ENCODE data around the gene RCVRN. TPM values are rescaled to one million over a fixed set of nuclear protein-coding genes. Genes with fewer than 3 reads are reported as not detected.

Gene RCVRN
- polyA plus RNA-seq (ENCODE audit: insufficient read length): 0.25 TPM

GRCh38 chr17:9905078-9905415, at the start of gene RCVRN:
Gene RCVRN (minus strand): TSS chr17:9905271. CDS start chr17:9905180, 91 bp downstream.
- DNase-seq (ENCODE audit: low read depth): no peak

- no peak for DNase-seq (ENCODE audit: low read depth)
Observed at GRCh38 chr17:9953492-9953891, 48.4 kb upstream of the RCVRN start.

DNA sequence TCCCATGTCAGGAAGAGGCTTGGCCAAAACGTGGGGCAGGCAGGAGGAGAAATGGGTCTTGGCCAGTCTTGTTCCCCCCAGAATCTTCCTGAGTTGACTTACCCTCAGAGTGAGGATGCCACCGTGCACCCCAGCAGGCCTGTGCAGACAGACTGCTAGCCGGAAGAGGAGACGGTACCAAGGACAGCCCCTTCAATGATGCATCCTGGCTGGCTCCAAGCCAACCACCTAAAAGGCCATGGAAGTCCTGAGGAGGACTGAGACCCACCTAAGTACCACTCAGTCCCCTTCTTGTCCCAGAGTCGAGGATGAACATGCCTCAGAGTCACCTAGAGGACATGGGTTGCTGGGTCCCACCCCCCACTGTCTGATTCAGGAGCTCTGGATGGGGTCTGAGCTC, 46.7 kb upstream of the RCVRN start:
- no peak for DNase-seq (ENCODE audit: low read depth)

DNA sequence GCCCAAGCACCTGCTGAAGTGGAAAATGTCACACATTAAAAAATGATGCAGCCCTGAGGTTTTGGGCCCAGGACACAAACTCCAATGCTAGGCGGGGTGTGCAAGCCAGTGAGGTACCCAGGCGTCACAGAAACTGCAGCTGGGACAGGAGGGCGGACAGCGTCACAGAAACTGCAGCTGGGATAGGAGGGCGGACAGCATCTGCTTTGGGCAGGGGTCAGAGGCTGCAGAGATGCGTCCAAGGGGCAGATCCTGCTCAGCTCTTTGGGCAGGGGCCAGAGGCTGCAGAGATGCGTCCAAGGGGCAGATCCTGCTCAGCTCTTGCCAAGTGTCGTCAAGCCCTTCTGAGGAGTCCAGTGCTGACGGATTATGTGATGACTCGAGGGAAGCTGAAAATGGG, 43.9 kb upstream of the RCVRN start:
- DNase-seq (ENCODE audit: low read depth): no peak

GRCh38 chr17:9944704-9945103, 39.6 kb upstream of the RCVRN start:
- DNase-seq (ENCODE audit: low read depth): no peak

- no peak for DNase-seq (ENCODE audit: low read depth)
Observed at GRCh38 chr17:9943343-9943742, 38.3 kb upstream of the RCVRN start.

GRCh38 chr17:9942885-9943284, 37.8 kb upstream of the RCVRN start:
- no peak for DNase-seq (ENCODE audit: low read depth)

DNA sequence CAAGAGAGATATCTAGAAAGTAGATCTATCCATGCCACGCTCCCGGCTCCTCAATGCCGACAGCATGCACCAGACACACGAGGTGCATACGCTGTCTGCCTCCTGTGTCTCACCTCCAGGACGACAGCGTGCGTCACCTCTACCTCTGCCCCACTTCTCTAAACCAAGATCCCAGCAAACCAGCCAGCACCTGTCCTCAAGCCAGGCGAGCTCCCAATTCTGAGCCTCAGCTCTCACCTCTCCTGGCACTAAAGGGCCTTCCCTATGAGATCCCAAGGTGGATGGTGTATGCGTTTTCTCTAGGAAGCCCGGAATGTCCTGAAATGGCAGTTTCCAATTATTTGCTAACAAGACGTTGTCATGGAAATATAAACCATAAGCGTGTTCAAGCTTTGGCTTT, 36.2 kb upstream of the RCVRN start:
- no peak for DNase-seq (ENCODE audit: low read depth)

GRCh38 chr17:9940841-9941240, 35.8 kb upstream of the RCVRN start:
- no peak for DNase-seq (ENCODE audit: low read depth)

- DNase-seq (ENCODE audit: low read depth): no peak
Observed at GRCh38 chr17:9938764-9939163, 33.7 kb upstream of the RCVRN start.

DNA sequence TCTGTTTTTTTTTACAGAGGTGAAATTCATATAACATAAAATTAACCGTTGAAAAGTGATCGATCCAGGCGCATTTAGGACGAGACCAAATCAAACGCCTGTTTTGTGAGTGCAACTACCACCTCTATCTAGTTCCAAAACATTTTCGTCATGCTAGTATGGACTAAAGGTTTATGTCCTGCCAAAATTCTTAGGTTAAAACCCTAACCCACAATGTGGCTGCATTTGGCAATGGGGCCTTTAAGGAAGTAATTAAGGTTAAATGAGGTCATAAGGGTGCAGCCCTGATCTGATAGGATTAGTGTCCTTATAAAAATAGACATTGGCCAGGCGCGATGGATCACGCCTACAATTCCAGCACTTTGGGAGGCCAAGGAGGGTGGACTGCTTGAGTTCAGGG, 32.8 kb upstream of the RCVRN start:
- no peak for DNase-seq (ENCODE audit: low read depth)

GRCh38 chr17:9937241-9937761, 32.2 kb upstream of the RCVRN start:
- no peak for DNase-seq (ENCODE audit: low read depth)

DNA sequence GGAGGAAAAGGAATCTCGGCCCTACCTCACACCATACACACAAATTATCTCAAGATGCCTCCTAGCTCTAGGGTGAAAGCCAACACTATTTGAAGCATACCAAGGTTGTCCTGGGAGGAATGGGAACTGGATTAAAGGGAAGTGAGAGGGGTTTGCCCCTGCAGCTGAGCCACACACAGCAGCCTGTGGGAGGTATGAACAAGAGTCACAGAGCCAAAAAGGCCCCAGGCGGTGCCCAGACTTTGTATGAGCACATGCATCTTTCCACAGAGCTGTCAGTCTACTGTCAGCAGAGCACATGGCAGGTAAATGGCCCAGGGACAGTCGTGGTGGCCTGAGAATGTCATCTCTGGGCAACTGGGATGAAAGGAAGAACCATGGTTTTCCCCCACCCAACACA, 31.0 kb upstream of the RCVRN start:
- DNase-seq (ENCODE audit: low read depth): no peak

DNA sequence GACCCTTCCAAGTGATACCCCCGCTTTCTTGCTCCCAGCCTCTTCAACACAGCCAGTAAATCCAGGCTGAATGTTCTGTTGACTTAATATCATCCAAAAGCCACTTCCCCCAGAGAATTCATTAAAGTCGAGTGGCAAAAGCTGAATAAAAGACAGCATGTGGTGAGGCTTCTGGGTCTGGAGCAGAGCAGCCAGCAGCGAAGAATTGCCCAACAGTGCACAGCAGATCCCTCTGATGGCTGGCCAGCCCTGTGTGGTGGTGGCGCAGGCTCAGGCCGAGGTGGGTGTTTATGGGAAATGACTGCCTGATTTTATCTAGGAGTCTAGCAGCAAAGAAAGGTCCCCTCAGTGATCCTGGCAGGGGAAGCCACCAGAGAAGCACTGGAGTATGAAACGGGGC, 30.3 kb upstream of the RCVRN start:
- no peak for DNase-seq (ENCODE audit: low read depth)

DNA sequence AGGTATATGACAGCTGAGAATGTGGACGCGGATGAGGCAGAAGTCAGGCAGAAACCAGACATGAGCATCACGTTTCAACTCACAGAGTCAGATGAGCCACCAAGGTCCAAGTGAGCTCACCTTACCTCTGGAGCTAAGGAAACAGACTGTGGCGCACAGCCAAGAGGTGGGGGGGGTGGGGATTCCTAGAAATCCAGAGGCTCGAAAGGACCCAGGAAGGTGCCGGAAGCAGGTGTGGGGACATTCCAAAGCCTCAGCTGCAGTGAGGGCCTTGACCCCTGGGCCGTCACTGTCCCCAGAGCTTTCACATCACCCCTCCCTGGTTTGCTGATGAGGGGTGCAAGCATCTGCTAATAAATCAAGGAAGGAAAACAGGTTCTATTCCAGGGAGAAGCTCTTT, 29.3 kb upstream of the RCVRN start:
- DNase-seq (ENCODE audit: low read depth): no peak

GRCh38 chr17:9932491-9932890, 27.4 kb upstream of the RCVRN start:
- DNase-seq (ENCODE audit: low read depth): no peak

GRCh38 chr17:9931144-9931741, 26.2 kb upstream of the RCVRN start:
- DNase-seq (ENCODE audit: low read depth): no peak

GRCh38 chr17:9929871-9930270, 24.8 kb upstream of the RCVRN start:
- DNase-seq (ENCODE audit: low read depth): no peak

DNA sequence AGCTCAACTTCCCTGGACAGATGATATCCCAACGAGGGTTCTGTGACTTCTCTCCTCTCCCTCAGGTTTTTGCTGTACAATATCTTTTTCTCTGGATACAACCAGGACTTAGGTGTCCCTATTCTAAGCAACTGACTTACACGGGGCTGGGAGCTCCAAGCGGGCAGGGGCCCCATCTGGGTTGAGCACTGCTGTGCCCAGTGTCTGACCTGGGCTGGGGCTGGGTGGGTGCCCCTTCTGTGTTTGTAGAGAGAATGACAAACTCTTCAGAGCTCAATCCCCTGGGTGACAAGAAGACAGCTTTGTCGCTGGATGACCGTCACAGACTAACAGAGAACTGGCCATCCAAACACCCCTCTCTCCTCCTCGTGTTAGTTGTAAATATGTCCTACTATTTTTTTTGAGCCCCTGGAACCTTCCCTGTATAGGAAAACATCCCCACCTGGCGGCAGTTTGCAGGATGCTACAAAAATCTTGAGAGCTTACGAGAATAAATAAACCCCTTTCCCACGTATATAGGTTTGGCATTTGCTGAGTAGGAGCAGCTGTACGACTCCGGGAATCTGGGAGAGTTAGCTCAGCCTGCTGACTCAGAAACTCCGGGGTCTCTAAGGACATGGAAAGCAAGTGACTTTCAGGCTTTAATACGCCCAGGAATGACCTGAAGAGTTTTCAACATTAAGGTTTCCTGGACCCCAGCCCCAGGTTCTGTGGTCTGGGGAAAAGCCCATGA, 23.7 kb upstream of the RCVRN start:
- DNase-seq (ENCODE audit: low read depth): peak; percentile 81

- no peak for DNase-seq (ENCODE audit: low read depth)
Observed at GRCh38 chr17:9926150-9926804, 21.2 kb upstream of the RCVRN start.

- DNase-seq (ENCODE audit: low read depth): no peak
Observed at GRCh38 chr17:9925457-9925856, 20.4 kb upstream of the RCVRN start.

- DNase-seq (ENCODE audit: low read depth): no peak
Observed at GRCh38 chr17:9924735-9925191, 19.7 kb upstream of the RCVRN start.

All from forelimb muscle (tissue), 1 donor.